Ovary (tissue), 3 donors: ENCODE data around the gene GMEB1.

Experiments used
- CTCF ChIP-seq, 3 donors: fragments of 450-650 bp in 2 of 3; fragments of 200-600 bp in 1 of 3; IDR thresholded peaks; one replicate each; pipeline versions ENCODE4 v1.5.1 to v1.8.0; 2016 to 2022; ENCODE audit warnings: antibody characterized with exemption in 3 of 3, mild to moderate bottlenecking in 1 of 3
- EP300 ChIP-seq: sonication (generic); formaldehyde crosslinking; IDR thresholded peaks from one replicate; pipeline ENCODE4 v1.6.1; 2017; ENCODE audit warnings: antibody characterized with exemption
- POLR2A ChIP-seq: fragments of 450-650 bp; IDR thresholded peaks from one replicate; pipeline ENCODE4 v1.6.1; 2017; ENCODE audit warnings: antibody characterized with exemption, mild to moderate bottlenecking, moderate library complexity
- donor health status: DM: no; HTN: no; CAD: no.

GRCh38 chr1:28750330-28750729, 81.7 kb downstream of the GMEB1 start:
- no peak for TF ChIP-seq CTCF (IDR thresholded peaks at IDR 0.05)
- no peak for TF ChIP-seq POLR2A
- no peak for TF ChIP-seq EP300
